ENCODE results near the gene SCIN.

- TF ChIP-seq EP300 (IDR thresholded peaks at IDR 0.05) (no peak), CTCF (IDR thresholded peaks at IDR 0.05) (no peak), POLR2A (IDR thresholded peaks at IDR 0.05) (no peak)
These were observed 114.2 kb downstream of the SCIN start for GRCh38 chr7:12684733-12685132.
